Measurements from ENCODE around the gene ZNF3.
A peak's percentile ranks its signal among the peaks of the same experiment; 100 is the strongest.
"Not testable (repeated sequence)": the region's sequence is repeated elsewhere in the genome, so short reads cannot be mapped to it uniquely, and the experiment has no call there.

The ZNF3 gene

GRCh38 chr7:100081535-100082102 is at the start of gene ZNF3:
TSS of gene ZNF3 (minus strand) at chr7:100081723. CDS start at chr7:100077357, 4,366 bp downstream.
- DNase-seq (ENCODE audit: low read depth), result peak; percentile 96

GRCh38 chr7:100130608-100131453 is 49.3 kb upstream of the ZNF3 start:
- peak; percentile 72 for DNase-seq (ENCODE audit: low read depth)

GRCh38 chr7:100130220-100130607 is 48.7 kb upstream of the ZNF3 start:
- DNase-seq (ENCODE audit: low read depth), result not testable (repeated sequence)

DNA sequence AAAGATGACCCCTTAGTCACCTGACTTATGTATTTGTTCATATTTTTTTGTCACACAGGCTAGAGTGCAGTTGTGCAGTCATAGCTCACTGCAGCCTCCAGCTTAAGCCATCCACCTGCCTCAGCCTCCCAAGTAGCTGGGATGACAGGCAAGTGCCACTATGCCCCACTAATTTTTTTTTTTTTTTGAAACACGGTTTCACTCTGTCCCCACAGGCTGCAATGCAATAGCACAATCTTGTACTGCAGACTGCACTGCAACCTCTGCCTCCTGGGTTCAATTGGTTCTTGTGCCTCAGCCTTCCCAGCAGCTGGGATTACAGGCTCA is 47.1 kb upstream of the ZNF3 start:
- no peak for DNase-seq (ENCODE audit: low read depth)

- no peak for DNase-seq (ENCODE audit: low read depth)
These were observed 46.5 kb upstream of the ZNF3 start for GRCh38 chr7:100127866-100128636.

- DNase-seq (ENCODE audit: low read depth), result peak; percentile 84
These were observed 45.7 kb upstream of the ZNF3 start, which contains the start of gene MBLAC1 for GRCh38 chr7:100126931-100127865. TSS of gene MBLAC1 (plus strand) at chr7:100126967. CDS start at chr7:100127396, 429 bp downstream.

DNA sequence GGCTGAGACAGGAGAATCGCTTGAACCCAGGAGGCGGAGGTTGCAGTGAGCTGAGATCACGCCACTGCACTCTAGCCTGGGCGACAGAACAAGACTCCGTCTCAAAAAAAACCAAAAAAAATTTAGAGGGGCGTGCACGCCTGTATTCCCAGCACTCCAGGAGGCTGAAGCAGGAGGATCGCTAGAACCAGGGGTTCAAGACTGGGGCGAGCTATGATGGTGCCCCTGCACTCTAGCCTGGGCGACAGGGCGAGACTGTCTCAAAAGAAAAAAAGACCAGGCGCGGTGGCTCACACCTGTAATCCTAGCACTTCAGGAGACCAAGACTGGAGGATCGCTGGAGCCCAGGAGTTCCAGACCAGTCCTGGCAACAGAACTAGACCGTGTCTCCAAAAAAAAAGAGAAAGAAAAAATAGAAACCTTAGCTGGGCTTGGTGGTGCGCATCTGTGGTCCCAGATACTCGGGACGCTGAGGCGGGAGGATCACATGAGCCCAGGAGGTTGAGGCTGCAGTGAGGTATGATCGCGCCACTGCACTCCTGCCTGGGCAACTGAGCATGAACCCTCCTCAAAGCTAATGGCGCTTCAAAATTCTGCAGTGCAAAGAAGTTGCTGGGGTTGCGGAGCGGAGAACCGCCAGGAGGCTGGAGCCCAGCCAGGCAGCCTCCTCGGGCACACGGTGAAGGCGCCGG is 44.9 kb upstream of the ZNF3 start:
- no peak for DNase-seq (ENCODE audit: low read depth)

GRCh38 chr7:100124301-100125230 is 43.0 kb upstream of the ZNF3 start:
- DNase-seq (ENCODE audit: low read depth), result no peak

DNA sequence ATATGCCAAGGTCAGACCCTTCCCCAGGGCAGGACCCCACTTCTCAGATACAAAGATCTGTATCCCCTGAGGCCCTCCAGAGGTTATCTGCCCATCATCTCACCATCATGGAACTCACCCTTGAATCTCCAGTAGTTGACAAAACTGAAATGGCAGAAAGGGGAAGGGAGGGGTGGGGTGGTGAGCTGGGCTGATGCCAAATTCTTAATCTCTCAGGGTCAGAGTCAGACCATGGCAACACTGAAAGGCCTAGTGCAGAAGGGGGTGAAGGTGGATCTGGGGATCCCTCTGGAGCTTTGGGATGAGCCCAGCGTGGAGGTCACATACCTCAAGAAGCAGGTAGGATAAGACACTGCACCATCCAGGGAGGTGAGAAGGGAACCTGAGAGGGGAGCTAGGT is 41.0 kb upstream of the ZNF3 start:
- no peak for DNase-seq (ENCODE audit: low read depth)

GRCh38 chr7:100122067-100122466 is 40.5 kb upstream of the ZNF3 start:
- no peak for DNase-seq (ENCODE audit: low read depth)

- DNase-seq (ENCODE audit: low read depth), result no peak
These were observed 39.2 kb upstream of the ZNF3 start for GRCh38 chr7:100120733-100121036.

GRCh38 chr7:100119970-100120732 is 38.6 kb upstream of the ZNF3 start:
- peak; percentile 57 for DNase-seq (ENCODE audit: low read depth)

GRCh38 chr7:100119072-100119969 is 37.8 kb upstream of the ZNF3 start, which contains the start of the genes CNPY4 and TAF6:
TSS of gene CNPY4 (plus strand) at chr7:100119634. CDS start at chr7:100119745, 111 bp downstream.
TSS of gene TAF6 (minus strand) at chr7:100119358. CDS start at chr7:100114209, 5,149 bp downstream.
- DNase-seq (ENCODE audit: low read depth), result peak; percentile 90

- DNase-seq (ENCODE audit: low read depth), result no peak
These were observed 37.0 kb upstream of the ZNF3 start for GRCh38 chr7:100118388-100119071.

DNA sequence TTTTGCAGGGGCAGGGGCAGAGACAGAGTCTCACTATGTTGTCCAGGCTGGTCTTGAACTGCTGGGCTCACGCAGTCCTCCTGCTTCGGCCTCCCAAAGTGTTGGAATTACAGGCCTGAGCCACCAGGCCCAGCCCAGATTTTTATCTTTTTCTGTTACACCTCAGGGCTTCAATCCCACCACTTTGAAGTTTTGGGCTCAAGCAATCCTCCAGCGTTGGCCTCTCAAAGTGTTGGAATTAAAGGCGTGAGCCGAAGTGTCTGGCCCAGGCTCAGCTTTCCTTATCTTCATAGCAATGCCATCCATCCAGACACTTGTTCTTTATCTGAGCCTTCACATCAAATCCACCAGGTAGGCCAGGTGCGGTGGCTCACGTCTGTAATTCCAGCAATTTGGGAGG is 33.5 kb upstream of the ZNF3 start:
- no peak for DNase-seq (ENCODE audit: low read depth)

- DNase-seq (ENCODE audit: low read depth), result no peak
These were observed 30.4 kb upstream of the ZNF3 start for GRCh38 chr7:100111914-100112313.

- DNase-seq (ENCODE audit: low read depth), result no peak
These were observed 29.6 kb upstream of the ZNF3 start for GRCh38 chr7:100111156-100111555.
